Germinal center (tissue), 1 donor: Measurements from ENCODE around the gene ATG7.

ENCODE experiments used
- DNase-seq: peaks from one replicate; pipeline ENCODE4 v3.0.0; 2012; ENCODE audit warnings: mixed read lengths, low spot score

The ATG7 gene

DNA sequence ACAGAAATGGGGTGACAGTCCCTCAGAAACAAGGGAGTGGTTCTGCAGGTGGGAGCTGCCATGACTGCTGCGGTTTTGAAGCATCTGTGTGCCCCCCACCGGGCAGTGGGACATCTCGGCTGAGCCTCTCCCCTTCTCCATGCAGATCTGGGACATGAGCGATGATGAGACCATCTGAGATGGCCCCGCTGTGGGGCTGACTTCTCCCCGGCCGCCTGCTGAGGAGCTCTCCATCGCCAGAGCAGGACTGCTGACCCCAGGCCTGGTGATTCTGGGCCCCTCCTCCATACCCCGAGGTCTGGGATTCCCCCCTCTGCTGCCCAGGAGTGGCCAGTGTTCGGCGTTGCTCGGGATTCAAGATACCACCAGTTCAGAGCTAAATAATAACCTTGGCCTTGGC, 282.5 kb downstream of the ATG7 start:
- no peak for DNase-seq

DNA sequence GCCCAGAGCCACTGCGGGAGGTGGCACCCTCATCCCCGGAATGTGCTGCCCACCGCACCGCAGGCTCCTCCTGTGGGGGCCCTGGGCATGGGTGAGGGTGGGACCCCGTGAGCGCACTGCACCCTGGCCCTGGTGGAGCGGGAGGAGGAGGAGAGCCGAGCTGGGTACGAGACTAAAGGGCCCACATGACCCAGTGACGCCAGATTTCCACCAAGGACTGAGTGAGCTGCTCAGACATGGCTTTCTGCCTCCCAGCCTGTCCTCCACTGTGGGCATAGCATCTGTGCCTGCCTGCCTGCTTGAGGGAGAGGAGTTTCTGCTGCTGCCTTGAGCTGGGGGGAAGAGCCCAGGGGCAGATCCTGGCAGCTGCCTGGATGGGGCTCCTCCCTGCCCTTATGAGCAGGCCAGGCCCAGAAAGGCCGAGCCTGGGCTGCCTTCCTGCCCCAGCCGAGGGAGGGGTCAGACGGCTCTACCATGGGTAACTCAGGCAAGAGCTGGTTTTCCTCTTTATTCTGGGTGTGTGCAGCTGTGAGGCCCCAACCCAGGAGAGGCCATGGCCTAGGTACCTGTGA, 283.1 kb downstream of the ATG7 start:
- DNase-seq = no peak

- no peak for DNase-seq
These were observed 283.9 kb downstream of the ATG7 start for GRCh38 chr3:11555881-11556633.

- DNase-seq = no peak
These were observed 284.9 kb downstream of the ATG7 start for GRCh38 chr3:11556851-11557644.

DNA sequence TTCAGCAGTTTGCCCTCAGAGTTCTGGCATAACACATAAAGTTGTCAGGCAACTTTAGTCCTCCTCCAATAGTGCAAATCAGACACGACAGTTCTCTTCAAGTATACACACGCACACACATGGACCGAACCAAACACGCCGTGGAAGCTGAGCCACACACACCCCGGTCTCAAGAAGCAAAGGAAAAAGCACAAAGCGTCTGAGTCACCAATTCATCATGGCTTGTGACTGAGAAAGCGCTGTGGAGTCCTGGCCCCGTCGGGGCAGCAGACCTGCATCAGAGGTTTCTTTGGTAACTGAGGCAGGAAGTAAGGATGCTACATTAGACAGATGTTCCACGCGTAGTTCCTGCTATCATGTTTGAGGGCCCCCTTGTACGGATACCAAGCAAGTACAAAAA, 285.8 kb downstream of the ATG7 start:
- DNase-seq = no peak

- no peak for DNase-seq
These were observed 286.3 kb downstream of the ATG7 start for GRCh38 chr3:11558411-11558903.

- DNase-seq = no peak
These were observed 287.0 kb downstream of the ATG7 start for GRCh38 chr3:11558918-11559815.

GRCh38 chr3:11559816-11560633, 287.8 kb downstream of the ATG7 start:
- no peak for DNase-seq

GRCh38 chr3:11560746-11561145, 288.5 kb downstream of the ATG7 start:
- DNase-seq = no peak

GRCh38 chr3:11562277-11562881, 290.2 kb downstream of the ATG7 start:
- no peak for DNase-seq

DNA sequence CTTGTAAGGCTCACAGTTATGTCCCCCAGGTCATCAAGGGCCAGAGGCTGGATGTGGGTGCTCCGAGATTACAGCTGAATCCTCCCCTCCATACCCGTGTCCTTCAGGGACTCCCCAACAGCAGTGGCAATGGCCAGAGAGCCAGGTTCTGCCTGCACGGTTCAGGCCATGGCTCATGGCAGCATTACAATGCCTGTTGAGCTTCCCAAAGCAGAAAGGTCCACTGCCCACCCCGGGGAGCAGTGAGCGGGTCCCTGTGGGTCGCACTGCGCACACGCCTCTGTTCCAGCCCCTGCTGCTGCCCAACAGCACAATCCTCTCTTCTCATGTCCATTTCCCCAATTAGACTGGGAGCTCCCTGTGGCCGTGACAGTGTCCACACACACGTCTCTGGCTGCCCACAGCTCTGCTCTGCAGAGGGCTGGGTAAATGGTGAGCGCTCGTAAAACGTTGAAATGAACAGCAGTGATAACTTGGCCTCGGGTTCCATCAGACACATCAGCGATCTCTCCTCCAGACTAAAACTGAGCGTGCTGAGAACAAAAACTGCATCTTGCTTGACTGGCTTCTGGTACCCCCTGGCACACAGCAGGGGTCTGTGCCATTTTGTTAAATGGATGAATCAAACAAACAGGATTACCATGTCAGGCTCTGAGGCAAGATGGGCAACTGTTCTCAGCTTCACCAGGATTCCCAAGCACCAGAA, 291.1 kb downstream of the ATG7 start:
- DNase-seq = no peak

DNA sequence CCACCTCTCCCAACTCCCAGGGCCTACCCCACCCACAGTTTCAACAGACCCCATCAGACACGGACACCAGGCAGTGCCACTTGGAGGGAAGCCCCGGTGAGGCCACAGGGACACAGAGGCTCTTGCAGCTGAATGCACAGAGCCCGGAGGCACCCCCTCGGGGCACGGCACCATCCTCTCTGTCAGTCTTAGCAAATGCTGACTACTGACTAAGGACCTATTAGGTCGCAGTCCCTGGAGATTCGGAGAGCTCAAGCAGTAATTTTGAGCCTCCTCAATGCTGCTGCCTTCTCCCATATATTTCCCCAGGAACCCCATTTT, 291.6 kb downstream of the ATG7 start:
- no peak for DNase-seq

DNA sequence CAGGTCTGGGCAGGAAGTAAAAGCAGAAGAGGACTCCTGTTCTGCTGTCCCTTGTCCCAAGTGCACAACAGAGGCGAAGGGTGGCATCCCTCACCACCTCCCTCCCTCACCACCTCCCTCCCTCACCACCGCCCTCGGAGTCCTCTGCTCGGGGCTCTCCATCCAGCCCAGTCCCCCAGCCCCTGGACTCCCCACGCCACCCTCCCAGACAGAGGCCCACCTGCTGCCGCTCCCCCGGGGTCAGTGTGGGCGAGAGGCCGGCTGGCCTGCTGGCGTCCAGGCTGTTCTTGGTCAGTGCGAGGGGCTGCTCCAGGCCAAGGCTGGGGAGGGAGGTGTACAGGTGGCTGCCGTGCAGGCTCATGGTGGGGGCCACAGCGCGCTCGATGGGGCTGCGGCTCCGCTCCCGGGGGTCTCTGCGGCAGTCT, 292.4 kb downstream of the ATG7 start:
- DNase-seq = no peak

- no peak for DNase-seq
These were observed 292.9 kb downstream of the ATG7 start for GRCh38 chr3:11565072-11565471.

DNA sequence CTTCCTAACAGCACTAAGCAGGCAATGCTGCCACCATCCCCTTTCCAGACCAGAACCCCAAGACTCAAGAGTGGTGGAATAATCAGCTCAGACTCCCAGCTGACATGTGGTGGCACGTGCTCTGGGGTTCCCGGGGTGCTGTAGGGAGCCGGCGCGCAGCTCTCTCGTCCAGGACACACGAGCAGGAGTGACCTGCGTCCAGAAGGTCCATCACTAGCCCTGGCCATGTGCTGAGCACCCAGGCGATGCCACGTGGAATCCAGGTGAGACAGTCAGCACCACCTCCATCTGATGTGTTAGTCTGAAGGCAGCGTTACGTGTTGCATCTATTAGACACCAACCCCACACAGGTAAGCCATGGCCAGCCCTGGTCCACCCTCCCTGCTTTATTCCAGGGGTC, 293.3 kb downstream of the ATG7 start:
- no peak for DNase-seq

DNA sequence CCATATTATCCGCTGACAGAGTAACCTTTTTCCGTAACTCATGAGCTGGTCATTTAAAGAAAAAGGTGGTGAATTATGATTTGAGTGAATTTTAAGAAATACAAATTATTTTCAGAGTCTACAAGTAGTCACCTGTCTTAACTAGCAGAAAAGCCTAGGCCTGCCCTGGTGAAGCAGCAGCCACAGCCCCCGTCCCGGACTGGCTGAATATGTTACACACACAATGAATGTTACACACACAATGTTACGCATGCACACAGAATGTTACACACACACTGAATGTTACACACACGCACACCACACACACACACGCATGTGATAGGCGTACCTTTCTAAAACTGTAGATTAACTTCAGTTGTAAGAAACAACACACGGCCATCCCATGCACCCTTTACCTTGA, 293.7 kb downstream of the ATG7 start:
- DNase-seq = no peak

DNA sequence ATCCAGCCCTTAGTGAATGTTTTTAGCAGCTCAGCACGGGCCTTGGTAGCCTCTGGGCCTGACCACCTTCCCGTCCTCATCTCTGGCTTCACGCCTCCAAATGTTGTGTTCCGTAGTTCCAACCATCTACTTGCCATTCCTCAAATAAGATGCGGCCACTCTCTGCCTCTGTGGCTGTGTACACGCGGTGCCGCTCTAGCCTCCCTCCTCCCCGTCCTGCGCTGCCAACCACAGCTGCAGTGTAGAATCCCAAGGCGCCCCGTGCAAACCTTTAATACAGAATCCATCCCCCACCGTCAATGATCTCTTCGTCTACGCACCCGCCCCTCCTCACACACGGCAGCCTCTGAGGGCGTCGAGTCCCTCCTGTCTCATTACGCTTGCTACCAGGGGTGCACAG, 294.3 kb downstream of the ATG7 start:
- no peak for DNase-seq

GRCh38 chr3:11566916-11567315, 294.7 kb downstream of the ATG7 start:
- no peak for DNase-seq

DNA sequence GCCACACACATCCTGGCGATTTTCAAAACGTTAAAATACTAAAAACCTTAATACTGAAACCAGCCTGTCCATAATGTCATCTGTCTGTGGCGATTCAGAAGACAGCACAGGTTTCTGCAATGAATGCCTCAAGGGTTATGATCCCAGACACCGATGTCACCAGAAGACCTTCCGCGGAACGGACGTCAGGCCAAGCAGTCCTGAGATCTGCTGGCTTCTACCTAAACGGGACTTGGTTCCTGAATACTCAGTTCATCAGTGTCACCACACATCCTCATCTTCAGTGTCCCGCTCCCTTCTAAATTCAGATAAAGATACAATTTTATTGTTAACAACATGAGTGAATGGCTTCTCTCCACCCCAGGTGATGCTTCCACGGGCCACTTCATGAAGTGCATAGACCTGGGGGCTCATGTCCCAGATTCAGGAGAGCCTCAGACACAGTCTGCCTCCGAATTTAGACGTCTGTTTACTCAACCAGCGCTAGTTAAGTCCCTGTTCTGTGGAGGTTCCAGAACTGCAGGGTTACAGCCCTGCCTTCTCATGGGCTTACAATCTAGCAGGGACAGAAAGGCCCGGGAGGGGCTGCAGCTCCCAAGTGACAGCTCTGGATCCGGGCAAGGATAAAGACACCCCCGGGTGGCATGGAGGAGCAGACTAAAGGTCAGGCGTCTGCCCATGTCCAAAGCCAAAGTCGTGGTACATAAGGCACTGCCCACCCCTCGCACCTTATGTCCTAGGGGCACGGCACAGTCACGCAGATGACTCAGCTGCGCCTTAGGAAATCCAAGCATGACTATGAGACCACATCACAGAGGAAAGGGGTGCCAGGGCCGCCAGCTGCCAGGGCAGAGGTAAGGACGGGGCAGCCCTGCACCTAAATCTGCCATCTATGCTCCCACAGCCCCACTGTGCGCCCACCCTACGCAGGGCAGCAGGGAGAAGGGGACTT, 295.6 kb downstream of the ATG7 start:
- no peak for DNase-seq
